ENCODE results near the gene LAMP5. TPM values are rescaled to one million over a fixed set of nuclear protein-coding genes. Genes with fewer than 3 reads are reported as not detected.

LAMP5 gene
- total and polyA plus RNA-seq, 9 of the 15 experiments (the other 6 are each of a cell fraction or from before 2014, with no cell fraction given): not detected

GRCh38 chr20:9520086-9520485, 5.7 kb downstream of the LAMP5 start (continued):
- TF ChIP-seq VEZF1 (CRISPR knock-in tag; IDR thresholded peaks at IDR 0.05) (no peak), KHSRP (IDR thresholded peaks at IDR 0.05) (no peak), ZNF384 (IDR thresholded peaks at IDR 0.05; ENCODE audit: low read depth, low read length) (no peak), OTX1 (CRISPR knock-in tag; IDR thresholded peaks at IDR 0.05) (no peak)

DNA sequence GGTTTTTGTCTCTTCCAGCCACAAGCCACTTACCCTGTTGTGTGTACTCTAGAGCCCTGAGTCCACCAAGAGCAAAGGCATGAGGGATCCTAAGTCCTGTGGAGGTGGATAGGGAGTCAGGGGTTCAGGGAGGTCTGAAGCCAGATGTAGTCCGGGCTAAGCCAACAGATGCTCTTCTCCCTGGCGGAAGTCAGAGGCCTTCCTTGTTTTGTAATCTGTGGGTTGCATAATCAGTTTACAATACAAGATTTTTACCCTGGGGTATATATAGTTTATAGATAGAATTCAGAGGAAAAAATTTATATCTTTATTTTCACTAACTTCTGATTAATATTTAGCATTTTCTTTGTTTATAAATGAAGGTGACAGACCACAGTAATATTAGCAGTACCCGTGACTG, 9.2 kb downstream of the LAMP5 start:
- Histone ChIP-seq H3K4me2 (ENCODE audit: insufficient read depth, low read length) (no peak overlapping the region), H3K9ac (ENCODE audit: insufficient read depth in 1 of 2, low read depth in 2 of 2, low read length in 2 of 2) (no peak overlapping the region), H3K79me2 (ENCODE audit: control insufficient read depth, insufficient read depth, low read length) (no peaks in the 10 kb centered on the region), H3K27me3 (ENCODE audit: control insufficient read depth in 2 of 2, insufficient read depth in 2 of 2, low read length in 2 of 2) (no peaks in the 10 kb centered on the region), H3K36me3 (ENCODE audit: control insufficient read depth, insufficient read depth, low read length) (no peaks in the 10 kb centered on the region), H3K9me3 (replicated peaks; ENCODE audit: control insufficient read depth, insufficient read depth, low read depth, low read length) (no peaks in the 10 kb centered on the region), H3K27ac (ENCODE audit: extremely low read depth, low read depth, low read length) (no peak overlapping the region), H3K4me1 (replicated peaks in 1 of 2; ENCODE audit: control insufficient read depth in 2 of 2, insufficient read depth in 2 of 2, low read length in 2 of 2) (no peaks in the 10 kb centered on the region), H2AFZ (ENCODE audit: low read depth, low read length) (no peak overlapping the region), H3K9me1 (ENCODE audit: control insufficient read depth, insufficient read depth, low read length) (no peaks in the 10 kb centered on the region), H3K4me3 (no peak overlapping the region), H4K20me1 (replicated peaks; ENCODE audit: control insufficient read depth, insufficient read depth, low read length) (no peaks in the 10 kb centered on the region)
- FAIRE-seq: no peak
- ChIA-PET CTCF (ENCODE audit: low intra/inter-chr PET ratio) (no interaction called here), POLR2A (no interaction called here)
- ATAC-seq: no peak
- no peak for DNase-seq (ENCODE audit: extremely low read depth in 1 of 4, low spot score in 3 of 4)
- BruUV-seq (replicated peaks): no TSS peak
- WGBS (ENCODE audit: insufficient coverage, low coverage, missing lambda C conversion rate): 4% methylated on average over 3 of the region's 3 CpGs
- TF ChIP-seq PTRF (tag; IDR thresholded peaks at IDR 0.05) (no peak), PHF8 (IDR thresholded peaks at IDR 0.05; ENCODE audit: borderline replicate concordance, low read length) (no peak), GABPB1 (CRISPR knock-in tag; IDR thresholded peaks at IDR 0.05) (no peak), BRF1 (IDR thresholded peaks at IDR 0.05; ENCODE audit: borderline replicate concordance, extremely low read depth, insufficient read length) (no peak), NFIC (IDR thresholded peaks at IDR 0.05) (no peak), ZNF436 (CRISPR knock-in tag; IDR thresholded peaks at IDR 0.05) (no peak), ZNF217 (CRISPR knock-in tag; IDR thresholded peaks at IDR 0.05) (no peak), XRCC5 (IDR thresholded peaks at IDR 0.05; ENCODE audit: low read depth, low read length) (no peak), ZNF639 (CRISPR knock-in tag; conservative IDR thresholded peaks at IDR 0.05 in 1 of 2, IDR thresholded peaks at IDR 0.05 in 1 of 2) (no peak)
- intact Hi-C loops (cut with micrococcal nuclease) (no loop called here), in situ Hi-C loops (cut with MboI) (no loop called here)

All from K562 (cell line).